DOHH2 (cell line): ENCODE data around the gene CD74.
A peak's percentile ranks its signal among the peaks of the same experiment; 100 is the strongest.

Source experiments
- H3F3A ChIP-seq: fragments of 200-600 bp; sonication (generic), shearing (Covaris generic); 2 replicates; pipeline ENCODE4 v1.6.0; 2016; ENCODE audit warnings: antibody characterized with exemption, mild to moderate bottlenecking; ENCODE audit not compliant: control insufficient read depth, insufficient read depth
- H3K27ac ChIP-seq: fragments of 200-600 bp; sonication (generic); 2 replicates; pipeline ENCODE4 v1.5.1; 2014; ENCODE audit warnings: low read depth, mild to moderate bottlenecking, low read length, moderate library complexity
- H3K27me3 ChIP-seq: fragments of 200-600 bp; sonication (generic); 2 replicates; pipeline ENCODE4 v1.6.1; 2014; ENCODE audit warnings: mild to moderate bottlenecking, low read length, mixed read lengths; ENCODE audit not compliant: control insufficient read depth
- H3K36me3 ChIP-seq: fragments of 200-600 bp; sonication (generic); 2 replicates; pipeline ENCODE4 v1.6.1; 2014; ENCODE audit warnings: mild to moderate bottlenecking, low read length, moderate library complexity, mixed read lengths; ENCODE audit not compliant: control insufficient read depth
- H3K4me1 ChIP-seq: fragments of 200-600 bp; sonication (generic); 2 replicates; pipeline ENCODE4 v1.6.1; 2014; ENCODE audit warnings: mild to moderate bottlenecking, low read length, mixed read lengths; ENCODE audit not compliant: control insufficient read depth
- H3K4me2 ChIP-seq: fragments of 200-600 bp; sonication (generic); 2 replicates; pipeline ENCODE4 v1.6.0; 2014; ENCODE audit warnings: mild to moderate bottlenecking, low read length, moderate library complexity
- H3K4me3 ChIP-seq: fragments of 200-600 bp; sonication (generic); 2 replicates; pipeline ENCODE4 v1.5.1; 2014; ENCODE audit warnings: mild to moderate bottlenecking, low read length, mixed read lengths
- H3K79me2 ChIP-seq: fragments of 200-600 bp; sonication (generic); 2 replicates; pipeline ENCODE4 v1.6.1; 2014; ENCODE audit warnings: mild to moderate bottlenecking, low read length, mixed read lengths; ENCODE audit not compliant: control insufficient read depth
- H3K9me2 ChIP-seq: fragments of 200-600 bp; sonication (generic); replicated peaks from 2 replicates; pipeline ENCODE4 v1.6.1; 2014; ENCODE audit warnings: mild to moderate bottlenecking, low read length, mixed read lengths; ENCODE audit not compliant: control insufficient read depth
- H3K9me3 ChIP-seq: fragments of 200-600 bp; sonication (generic); 2 replicates; pipeline ENCODE4 v1.6.1; 2014; ENCODE audit warnings: antibody characterized with exemption, low read length, mixed read lengths; ENCODE audit not compliant: control insufficient read depth, insufficient read depth
- H4K20me1 ChIP-seq: fragments of 200-600 bp; sonication (generic); 2 replicates; pipeline ENCODE4 v1.6.0; 2014; ENCODE audit warnings: low read depth, mild to moderate bottlenecking, antibody characterized with exemption, low read length, moderate library complexity; ENCODE audit not compliant: control insufficient read depth, insufficient read depth
- EZH2phosphoT487 ChIP-seq: fragments of 200-600 bp; sonication (generic); IDR thresholded peaks from 2 replicates; pipeline ENCODE4 v1.6.1; 2017; ENCODE audit warnings: borderline replicate concordance, mild to moderate bottlenecking, antibody characterized with exemption, low read length, moderate library complexity, mixed read lengths
- TF ChIP-seq, protein P1 (sequence below): fragments of 200-600 bp; sonication (generic); IDR thresholded peaks from one replicate; pipeline ENCODE4 v1.5.1; 2014; ENCODE audit warnings: antibody characterized with exemption, mild to moderate bottlenecking, low read depth, low read length; ENCODE audit not compliant: poor library complexity, severe bottlenecking

Gene CD74

DNA sequence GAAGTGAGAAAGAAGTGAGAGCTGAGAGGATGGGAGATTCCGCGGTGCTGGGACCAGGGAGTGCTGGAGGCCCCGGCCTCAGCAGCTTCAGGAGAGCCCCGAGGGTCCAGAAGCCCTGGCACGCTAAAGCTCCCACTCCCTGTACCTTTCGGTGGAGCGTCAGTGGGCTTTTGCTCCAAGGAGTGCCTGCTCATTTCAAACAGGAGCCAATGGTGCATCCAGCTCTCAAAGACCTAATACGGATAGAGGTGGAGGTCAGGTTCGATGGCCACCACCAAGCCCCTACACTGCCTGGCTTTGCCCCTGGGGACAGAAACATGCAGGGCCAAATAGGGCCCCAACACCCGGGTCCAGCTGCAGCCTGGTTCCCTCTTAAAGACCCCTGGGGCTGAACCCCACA lies 8.2 kb downstream of the CD74 start:
- peaks cover 99% of the 10 kb centered on the region for H3K36me3 ChIP-seq
- no peaks in the 10 kb centered on the region for H3K9me3 ChIP-seq
- H3K4me1 ChIP-seq, result peaks cover 44% of the 10 kb centered on the region
- no peak overlapping the region for H3K4me3 ChIP-seq
- H4K20me1 ChIP-seq, result peaks cover 16% of the 10 kb centered on the region; the same call in 1 of the 2 replicates
- H3K27ac ChIP-seq, result no peak overlapping the region
- no peaks in the 10 kb centered on the region for H3K9me2 ChIP-seq
- peaks cover 67% of the 10 kb centered on the region for H3F3A ChIP-seq
- H3K79me2 ChIP-seq, result peaks cover 36% of the 10 kb centered on the region
- no peak overlapping the region for H3K4me2 ChIP-seq
- TF ChIP-seq EZH2phosphoT487, result no peak
- TF ChIP-seq, protein P1, sequence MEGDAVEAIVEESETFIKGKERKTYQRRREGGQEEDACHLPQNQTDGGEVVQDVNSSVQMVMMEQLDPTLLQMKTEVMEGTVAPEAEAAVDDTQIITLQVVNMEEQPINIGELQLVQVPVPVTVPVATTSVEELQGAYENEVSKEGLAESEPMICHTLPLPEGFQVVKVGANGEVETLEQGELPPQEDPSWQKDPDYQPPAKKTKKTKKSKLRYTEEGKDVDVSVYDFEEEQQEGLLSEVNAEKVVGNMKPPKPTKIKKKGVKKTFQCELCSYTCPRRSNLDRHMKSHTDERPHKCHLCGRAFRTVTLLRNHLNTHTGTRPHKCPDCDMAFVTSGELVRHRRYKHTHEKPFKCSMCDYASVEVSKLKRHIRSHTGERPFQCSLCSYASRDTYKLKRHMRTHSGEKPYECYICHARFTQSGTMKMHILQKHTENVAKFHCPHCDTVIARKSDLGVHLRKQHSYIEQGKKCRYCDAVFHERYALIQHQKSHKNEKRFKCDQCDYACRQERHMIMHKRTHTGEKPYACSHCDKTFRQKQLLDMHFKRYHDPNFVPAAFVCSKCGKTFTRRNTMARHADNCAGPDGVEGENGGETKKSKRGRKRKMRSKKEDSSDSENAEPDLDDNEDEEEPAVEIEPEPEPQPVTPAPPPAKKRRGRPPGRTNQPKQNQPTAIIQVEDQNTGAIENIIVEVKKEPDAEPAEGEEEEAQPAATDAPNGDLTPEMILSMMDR, result no peak
- no peaks in the 10 kb centered on the region for H3K27me3 ChIP-seq

DNA sequence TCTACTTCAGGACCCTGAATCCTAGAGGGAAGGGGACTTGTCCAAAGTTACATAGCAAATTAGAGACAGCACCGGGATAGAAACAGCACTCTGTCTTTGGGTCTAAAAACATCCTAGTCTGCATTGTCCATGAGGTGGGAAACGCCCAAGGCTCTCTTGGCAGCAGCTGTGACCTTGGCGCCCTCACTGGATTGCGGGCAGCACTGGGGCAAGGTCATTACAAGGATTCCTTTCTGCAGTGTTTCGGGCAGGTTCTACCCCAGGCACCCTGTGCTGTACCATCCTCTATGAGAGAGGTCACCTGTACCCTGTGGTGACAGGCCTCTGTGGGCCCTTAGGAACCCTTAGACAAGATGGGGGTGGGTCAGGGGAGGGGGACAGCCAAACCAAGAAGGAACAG lies 8.6 kb downstream of the CD74 start:
- H3K4me1 ChIP-seq, result peaks cover 44% of the 10 kb centered on the region
- H3K79me2 ChIP-seq, result peaks cover 32% of the 10 kb centered on the region
- H3K27me3 ChIP-seq, result no peaks in the 10 kb centered on the region
- H3K9me2 ChIP-seq, result no peaks in the 10 kb centered on the region
- no peaks in the 10 kb centered on the region for H3K9me3 ChIP-seq
- peaks cover 71% of the 10 kb centered on the region for H3F3A ChIP-seq
- no peak overlapping the region for H3K4me2 ChIP-seq
- peaks cover 16% of the 10 kb centered on the region; the same call in 1 of the 2 replicates for H4K20me1 ChIP-seq
- peaks cover 100% of the 10 kb centered on the region for H3K36me3 ChIP-seq
- H3K4me3 ChIP-seq, result no peak overlapping the region
- 0 out of 2 replicates have a peak overlapping the region, but pooled peaks have one; percentile 7 for H3K27ac ChIP-seq
- no peak for TF ChIP-seq EZH2phosphoT487
- TF ChIP-seq, protein P1, result no peak

DNA sequence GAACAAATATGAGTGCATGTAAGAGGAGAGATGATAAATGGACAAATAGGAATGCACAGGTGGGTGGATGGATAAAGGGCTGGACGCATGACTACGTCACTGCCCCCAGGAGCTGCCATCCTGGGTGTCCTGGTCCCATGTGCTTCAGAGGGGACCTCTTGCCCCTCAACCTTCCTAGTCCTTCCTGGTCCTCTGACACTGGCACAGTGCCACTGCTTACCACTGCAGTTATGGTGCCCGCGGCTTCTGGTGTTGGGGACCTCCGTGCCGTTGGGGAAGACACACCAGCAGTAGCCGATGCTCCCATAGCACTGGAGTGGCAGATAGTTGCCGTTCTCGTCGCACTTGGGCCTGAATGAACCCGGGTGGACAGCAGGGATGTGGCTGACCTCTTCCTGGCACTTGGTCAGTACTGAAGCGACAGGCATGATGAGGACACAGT lies 9.8 kb downstream of the CD74 start:
- no peaks in the 10 kb centered on the region for H3K27me3 ChIP-seq
- H3K36me3 ChIP-seq, result peaks cover 100% of the 10 kb centered on the region

More for the DNA sequence above, 9.8 kb downstream of the CD74 start:
- H3K9me3 ChIP-seq, result no peaks in the 10 kb centered on the region
- TF ChIP-seq, protein P1, result no peak
- TF ChIP-seq EZH2phosphoT487, result no peak
- peaks cover 8% of the 10 kb centered on the region; the same call in 1 of the 2 replicates for H4K20me1 ChIP-seq
- peaks cover 20% of the 10 kb centered on the region for H3K79me2 ChIP-seq
- H3K4me3 ChIP-seq, result no peak overlapping the region
- no peak overlapping the region for H3K27ac ChIP-seq
- H3K4me2 ChIP-seq, result no peak overlapping the region
- peaks cover 44% of the 10 kb centered on the region for H3K4me1 ChIP-seq
- H3F3A ChIP-seq, result peaks cover 74% of the 10 kb centered on the region
- no peaks in the 10 kb centered on the region for H3K9me2 ChIP-seq
